NCI-H345 (cell line): ENCODE data around the gene CCDC170.

Source experiments
- DNase-seq: peaks from one replicate; lab custom pipeline; 2025; lab: John Stamatoyannopoulos, UW

The CCDC170 gene

DNA sequence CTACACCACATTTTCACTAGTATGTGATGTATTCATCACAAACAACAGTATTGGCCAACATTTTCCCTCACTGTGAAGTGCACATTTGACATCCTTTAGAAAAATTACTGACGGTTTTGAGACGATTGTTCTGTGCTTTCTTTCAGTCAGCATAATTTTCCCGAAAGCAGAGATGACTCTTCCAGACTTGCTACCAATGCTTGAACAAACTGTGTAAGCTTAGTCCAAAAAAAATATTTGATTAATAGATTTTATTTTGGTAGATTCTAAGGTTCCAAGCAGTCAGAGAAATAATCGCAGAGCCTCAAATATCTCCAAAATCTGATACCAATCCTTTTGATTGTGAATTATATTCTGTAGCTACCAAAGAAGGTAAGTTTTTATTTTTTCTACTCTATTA, 162.6 kb downstream of the CCDC170 start:
- no peak for DNase-seq

DNA sequence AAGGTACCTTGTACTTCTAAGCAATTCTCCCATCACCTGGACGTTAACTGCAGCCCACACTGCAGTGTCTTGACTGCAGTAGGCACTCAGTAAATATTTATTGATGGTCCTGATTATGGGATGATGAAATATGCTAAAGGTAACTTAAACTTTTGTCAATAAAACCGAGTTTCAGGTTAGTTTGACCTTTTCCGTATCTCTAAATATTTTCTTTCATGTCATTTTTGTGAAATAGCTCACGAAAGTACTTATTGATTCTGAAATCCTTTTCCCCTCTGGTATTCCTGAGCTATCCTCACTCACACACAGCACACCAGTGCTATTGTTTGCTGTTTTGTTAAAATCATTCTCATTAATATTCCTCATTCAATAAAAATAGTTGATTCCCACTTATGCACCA, 164.3 kb downstream of the CCDC170 start:
- no peak for DNase-seq

DNA sequence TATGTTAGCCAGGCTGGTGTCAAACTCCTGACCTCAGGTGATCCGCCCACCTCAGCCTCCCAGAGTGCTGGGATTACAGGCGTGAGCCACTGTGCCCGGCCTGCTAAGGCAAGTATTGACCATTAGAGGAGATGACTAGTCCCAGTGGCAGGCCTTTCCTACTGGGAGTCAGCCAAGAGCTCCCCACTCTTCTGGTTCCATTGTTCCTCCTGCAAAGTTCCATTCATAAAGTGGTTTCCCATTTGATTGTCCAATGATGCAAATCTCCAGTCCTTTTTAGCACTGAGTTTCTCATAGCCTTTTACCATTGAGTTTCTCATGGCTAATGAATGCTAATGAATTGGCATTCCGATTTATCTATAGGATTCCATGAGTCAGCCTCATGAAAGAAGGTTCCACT, 165.4 kb downstream of the CCDC170 start:
- DNase-seq = no peak

DNA sequence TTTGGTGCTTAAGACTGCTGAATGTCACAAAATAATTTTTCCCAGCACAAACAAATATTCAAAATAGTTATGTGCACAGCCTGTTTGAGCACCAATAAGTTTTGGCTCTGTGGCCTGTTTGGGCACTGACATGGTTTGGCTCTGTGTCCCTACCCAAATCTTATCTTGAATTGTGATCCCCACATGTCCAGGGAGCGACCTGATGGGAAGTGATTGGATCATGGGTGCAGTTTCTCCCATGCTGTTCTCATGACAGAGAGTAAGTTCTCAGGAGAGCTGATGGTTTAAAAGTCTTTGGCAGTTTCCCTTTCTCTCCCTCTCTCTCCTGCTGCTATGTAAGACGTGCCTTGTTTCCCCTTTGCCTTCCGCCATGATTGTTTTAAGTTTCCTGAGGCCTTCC, 167.7 kb downstream of the CCDC170 start:
- DNase-seq = no peak

DNA sequence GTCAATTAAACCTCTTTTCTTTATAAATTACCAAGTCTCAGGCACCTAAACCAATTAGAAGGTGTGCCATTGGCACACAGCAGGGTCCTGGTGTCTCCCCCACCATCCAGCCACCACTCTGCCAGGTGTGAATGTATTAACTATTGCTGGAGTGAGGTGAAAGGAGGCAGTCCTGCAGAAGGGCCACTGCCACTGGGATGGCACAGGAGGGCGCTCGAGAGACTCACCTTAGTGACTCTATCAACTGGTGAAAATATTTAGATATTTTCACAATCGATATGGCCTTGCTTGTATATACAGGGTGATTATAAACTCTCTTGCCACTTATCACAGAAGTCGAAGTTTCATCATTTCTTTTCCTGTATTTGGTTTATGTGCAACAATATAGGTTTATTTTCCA, 168.1 kb downstream of the CCDC170 start:
- DNase-seq = no peak

DNA sequence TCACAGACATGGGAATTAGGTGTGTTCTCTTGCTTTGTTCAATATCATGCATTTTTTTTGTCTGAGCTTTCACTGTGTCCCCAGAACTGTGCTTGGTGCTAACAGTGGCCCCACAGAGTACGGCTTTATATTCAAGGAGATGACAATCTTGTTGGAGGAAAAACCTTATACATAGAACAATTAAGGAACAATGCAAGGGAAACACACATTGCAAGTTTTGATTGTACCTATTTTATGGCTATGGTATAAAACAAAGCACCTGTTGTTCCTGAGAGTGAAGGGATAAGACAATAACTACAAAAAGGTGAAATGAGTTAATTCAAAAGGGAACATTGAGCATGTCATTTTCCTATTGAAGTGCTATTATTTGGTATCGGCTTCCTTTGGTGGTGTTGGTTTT, 169.7 kb downstream of the CCDC170 start:
- DNase-seq = no peak

DNA sequence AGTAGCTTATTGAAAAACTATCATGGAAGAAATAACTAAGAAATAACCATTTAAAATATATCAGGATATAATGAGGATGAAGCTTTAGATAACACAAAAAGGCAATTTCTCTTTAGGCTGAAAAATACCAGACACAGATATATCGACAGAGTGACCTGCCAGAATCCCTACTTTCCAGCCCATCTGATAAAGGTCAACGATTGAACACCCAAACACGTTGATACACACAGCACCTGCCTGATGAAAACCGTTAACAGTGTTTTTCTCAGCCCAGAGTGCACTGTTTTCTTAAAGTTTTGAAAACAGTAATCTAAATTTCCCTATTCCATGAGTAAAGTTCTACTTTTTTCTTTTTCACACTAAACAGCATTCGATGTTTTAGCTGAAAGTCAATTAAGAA, 170.6 kb downstream of the CCDC170 start:
- no peak for DNase-seq

DNA sequence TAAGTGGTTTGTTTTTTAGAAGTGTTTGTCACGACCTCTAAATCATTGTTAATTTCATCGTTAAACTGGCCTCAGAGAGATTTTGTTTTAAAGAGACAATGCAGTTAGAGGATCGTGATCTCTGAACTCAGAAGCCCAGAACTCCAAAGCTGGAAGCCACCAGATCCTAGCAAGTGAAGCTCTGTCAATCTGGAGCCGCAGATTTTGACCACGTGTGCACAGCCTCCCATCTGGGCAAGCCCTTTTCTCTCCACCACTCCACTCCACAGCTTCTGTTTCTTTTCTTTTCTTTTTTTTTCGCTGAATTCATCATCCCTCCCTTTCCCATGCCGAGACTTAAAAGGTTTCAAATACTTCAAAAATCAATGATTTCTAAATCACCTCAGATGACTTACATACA, 171.5 kb downstream of the CCDC170 start:
- no peak for DNase-seq

DNA sequence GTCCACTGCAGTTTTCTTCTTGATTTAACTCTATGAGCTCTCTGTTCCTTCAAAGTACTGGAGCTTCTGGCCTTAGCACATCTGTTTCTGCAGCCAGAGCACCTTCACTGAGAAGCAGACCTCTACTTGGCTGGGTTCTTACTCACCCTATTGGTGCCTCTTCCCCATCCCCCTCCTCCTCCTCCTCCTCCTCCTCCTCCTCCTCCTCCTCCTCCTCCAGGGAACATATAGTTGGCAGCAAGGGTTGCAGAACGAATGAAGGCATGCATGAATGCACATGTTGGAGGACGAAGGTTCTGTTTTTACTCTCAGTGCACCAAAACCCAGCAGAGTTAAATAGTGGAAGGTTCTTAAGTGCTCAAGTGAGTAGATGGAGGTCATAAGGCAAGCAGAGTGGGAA, 172.7 kb downstream of the CCDC170 start:
- DNase-seq = no peak

DNA sequence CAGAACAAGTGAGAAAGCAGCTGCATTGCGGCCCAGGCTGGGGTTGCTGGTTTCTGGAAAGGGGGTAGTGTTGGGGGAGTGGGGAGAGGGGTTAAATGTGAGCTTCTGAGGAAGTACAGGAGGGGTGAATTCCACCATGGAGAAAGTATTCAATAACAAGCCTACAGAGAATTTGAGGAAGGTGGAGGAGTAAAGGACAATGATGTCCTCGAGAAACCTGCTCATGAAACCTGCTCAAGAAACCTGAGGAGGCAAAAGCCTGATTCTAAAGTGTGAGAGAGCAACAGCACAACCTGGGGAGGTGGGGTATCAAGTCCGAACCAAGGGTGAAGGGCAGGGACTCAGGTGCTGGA, 175.4 kb downstream of the CCDC170 start:
- DNase-seq = no peak

DNA sequence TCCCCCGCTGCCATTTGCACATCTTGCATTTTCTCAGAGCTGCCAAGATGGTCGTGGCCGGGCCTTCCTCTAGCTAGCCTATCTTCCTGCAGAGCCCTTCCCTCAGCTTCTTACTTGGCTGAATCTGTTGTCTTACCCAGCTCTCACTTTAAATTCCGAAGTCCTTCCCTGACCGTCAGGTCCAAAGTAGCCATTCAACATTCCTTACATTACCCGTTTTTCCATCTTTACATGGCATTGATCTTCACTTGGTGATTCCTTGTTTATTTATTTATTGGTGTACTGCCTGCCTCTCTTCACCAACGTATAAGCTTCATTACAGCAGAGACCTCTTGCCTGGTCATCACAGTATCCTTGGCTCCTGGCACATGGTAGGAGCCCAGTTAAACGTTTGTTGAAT, 176.3 kb downstream of the CCDC170 start:
- no peak for DNase-seq
